Fibroblast of lung (primary cell): ENCODE results near the gene BAIAP2.

Source experiments
- CTCF ChIP-seq, 2 donors: IDR thresholded peaks in 1 of 2; conservative IDR thresholded peaks in 1 of 2; 1 replicate in 1 of 2; 2 replicates in 1 of 2; pipeline ENCODE4 v1.5.1; 2011 to 2012; ENCODE audit warnings: low read length in 2 of 2, control low read depth in 1 of 2, inconsistent platforms in 1 of 2, low read depth in 1 of 2, mild to moderate bottlenecking in 1 of 2
- EZH2 ChIP-seq: IDR thresholded peaks from 2 replicates; pipeline ENCODE4 v1.5.1; 2012; ENCODE audit warnings: low read length, control low read depth, mild to moderate bottlenecking; ENCODE audit errors: missing control alignments

- TF ChIP-seq CTCF (conservative IDR thresholded peaks at IDR 0.05 in 1 of 2, IDR thresholded peaks at IDR 0.05 in 1 of 2; ENCODE audit: low read depth in 1 of 2, low read length in 2 of 2) (no peak), EZH2 (no peak)
Measured at GRCh38 chr17:81043725-81044427, 8.9 kb downstream of the BAIAP2 start.
